Choroid plexus epithelial cell (primary cell): ENCODE results near the gene HSPA9.

ENCODE experiments used
- DNase-seq: peaks from one replicate; pipeline ENCODE4 v3.0.0-alpha.2; 2010; ENCODE audit warnings: low read depth
- H3K4me3 ChIP-seq: 2 replicates; pipeline ENCODE4 v1.5.1; 2011; ENCODE audit warnings: low read depth, mild to moderate bottlenecking, control low read depth, low read length, moderate library complexity
- TF ChIP-seq, protein P1 (sequence below): conservative IDR thresholded peaks from 2 replicates; pipeline ENCODE4 v1.5.1; 2011; ENCODE audit warnings: low read depth, mild to moderate bottlenecking, control low read depth, inconsistent platforms, low read length, moderate library complexity

The HSPA9 gene

GRCh38 chr5:138603249-138603920, 28.2 kb upstream of the HSPA9 start:
- peak; percentile 85 for DNase-seq
- no peak overlapping the region for H3K4me3 ChIP-seq
- TF ChIP-seq, protein P1, sequence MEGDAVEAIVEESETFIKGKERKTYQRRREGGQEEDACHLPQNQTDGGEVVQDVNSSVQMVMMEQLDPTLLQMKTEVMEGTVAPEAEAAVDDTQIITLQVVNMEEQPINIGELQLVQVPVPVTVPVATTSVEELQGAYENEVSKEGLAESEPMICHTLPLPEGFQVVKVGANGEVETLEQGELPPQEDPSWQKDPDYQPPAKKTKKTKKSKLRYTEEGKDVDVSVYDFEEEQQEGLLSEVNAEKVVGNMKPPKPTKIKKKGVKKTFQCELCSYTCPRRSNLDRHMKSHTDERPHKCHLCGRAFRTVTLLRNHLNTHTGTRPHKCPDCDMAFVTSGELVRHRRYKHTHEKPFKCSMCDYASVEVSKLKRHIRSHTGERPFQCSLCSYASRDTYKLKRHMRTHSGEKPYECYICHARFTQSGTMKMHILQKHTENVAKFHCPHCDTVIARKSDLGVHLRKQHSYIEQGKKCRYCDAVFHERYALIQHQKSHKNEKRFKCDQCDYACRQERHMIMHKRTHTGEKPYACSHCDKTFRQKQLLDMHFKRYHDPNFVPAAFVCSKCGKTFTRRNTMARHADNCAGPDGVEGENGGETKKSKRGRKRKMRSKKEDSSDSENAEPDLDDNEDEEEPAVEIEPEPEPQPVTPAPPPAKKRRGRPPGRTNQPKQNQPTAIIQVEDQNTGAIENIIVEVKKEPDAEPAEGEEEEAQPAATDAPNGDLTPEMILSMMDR = no peak

DNA sequence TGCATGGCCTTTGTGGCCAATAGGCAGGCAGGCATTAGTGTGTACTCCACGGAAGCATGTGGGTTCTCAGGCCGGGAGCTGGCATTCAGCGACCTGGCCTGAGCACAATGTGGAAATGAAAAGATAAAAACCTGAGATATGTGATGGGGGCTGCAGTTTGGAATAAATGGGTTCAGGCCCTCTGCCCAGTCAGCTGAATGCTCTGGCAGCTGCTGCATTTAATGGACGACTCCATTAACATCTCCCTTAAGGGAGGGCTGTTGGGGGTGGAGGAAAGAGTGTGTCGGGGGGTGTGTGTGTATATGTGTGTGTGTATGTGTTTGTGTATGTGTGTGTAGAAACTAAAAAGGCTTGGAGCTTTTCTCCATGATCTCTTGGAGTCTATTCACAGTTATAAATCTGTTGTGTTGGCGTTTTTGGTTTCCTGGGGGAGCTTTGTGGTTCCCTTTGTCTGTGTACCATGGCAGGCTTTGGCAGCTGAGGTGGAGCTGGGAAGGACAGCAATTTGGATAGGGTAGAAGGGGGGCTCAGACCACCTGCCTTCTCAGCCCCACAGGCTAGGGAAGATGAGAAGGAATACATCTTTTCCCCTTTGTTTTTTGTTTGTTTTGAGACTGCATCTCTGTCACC, 27.3 kb upstream of the HSPA9 start:
- H3K4me3 ChIP-seq = no peak overlapping the region
- TF ChIP-seq, protein P1 = no peak
- no peak for DNase-seq

GRCh38 chr5:138601444-138601843, 26.2 kb upstream of the HSPA9 start:
- H3K4me3 ChIP-seq = no peak overlapping the region
- TF ChIP-seq, protein P1 = no peak
- peak; percentile 96 for DNase-seq

DNA sequence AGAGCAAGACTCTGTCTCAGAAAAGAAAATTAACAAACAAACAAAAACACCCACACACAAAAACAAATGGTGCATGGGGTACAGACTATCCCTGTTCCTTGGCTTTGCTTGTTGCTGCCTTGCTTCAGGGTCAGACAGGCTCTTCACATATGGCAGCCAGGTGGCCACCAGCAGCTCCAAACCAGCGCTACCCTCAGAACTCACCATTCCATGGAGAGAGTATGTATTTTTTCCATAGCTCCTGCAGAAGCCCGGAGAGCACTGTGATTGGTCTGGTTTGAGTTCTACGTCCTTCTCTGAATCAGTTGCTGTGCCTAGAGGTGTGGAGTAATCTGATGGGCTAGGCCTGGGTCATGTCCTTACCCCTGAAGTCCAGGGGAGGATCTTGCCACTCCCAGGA, 25.2 kb upstream of the HSPA9 start:
- no peak overlapping the region for H3K4me3 ChIP-seq
- TF ChIP-seq, protein P1 = no peak
- no peak for DNase-seq

DNA sequence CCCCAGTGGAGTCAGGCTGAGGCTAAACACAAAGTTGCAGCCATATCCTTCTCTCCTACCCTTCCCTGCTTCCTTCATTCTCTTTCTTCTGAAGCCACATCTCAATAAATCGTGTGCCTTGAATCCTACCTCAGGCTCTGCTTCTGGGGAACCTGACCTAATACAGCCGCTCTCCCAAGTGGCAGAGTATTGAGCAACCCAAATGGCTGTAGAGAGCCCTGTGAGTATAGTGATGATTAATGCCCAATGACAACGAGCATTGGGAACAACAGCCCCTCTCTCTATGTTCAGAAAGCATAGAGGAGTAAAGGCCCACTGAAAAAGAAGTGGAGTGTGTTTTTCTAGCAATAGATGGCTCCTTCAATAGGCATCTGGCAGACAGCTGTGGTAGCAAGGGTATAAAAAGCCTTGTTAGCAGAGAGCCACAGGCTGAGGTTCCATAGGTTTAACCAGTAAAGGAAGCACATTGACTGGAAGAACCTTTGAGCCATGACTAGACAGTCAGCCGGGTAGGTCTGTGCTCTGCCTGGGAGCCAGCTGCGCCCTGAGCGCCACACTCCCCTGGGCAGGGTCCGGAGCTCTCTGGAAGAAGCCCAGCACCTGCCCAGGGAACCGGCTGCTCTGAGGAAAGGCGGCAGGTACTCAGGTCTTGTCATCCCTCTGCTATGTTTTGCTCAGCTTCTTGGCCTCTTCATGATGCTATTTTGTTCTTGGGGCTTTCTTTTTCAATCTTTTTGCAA, 22.6 kb upstream of the HSPA9 start:
- no peak overlapping the region for H3K4me3 ChIP-seq
- TF ChIP-seq, protein P1 = peak; percentile 9
- DNase-seq = peak; percentile 21

GRCh38 chr5:138596105-138596881, 21.1 kb upstream of the HSPA9 start:
- H3K4me3 ChIP-seq = no peak overlapping the region
- DNase-seq = no peak
- TF ChIP-seq, protein P1 = no peak
